Occipital lobe (tissue), 2 donors: Measurements from ENCODE around the gene MSTN. TPM values are rescaled to one million over a fixed set of nuclear protein-coding genes. Genes with fewer than 3 reads are reported as not detected.
"Not testable (repeated sequence)": the region's sequence is repeated elsewhere in the genome, so short reads cannot be mapped to it uniquely, and the experiment has no call there.

Source experiments
- DNase-seq: peaks from one replicate; lab custom pipeline; 2025; lab: John Stamatoyannopoulos, UW
- total RNA-seq: library from RNA; depleted of rRNA; stranded (reverse); fragments of >200 nt; gene quantifications from one replicate; pipeline ENCODE4 v1.2.3, GENCODE V29; 2014

Gene MSTN
- total RNA-seq, 1 donor from 2014 or later, result 0.94 TPM

GRCh38 chr2:190065839-190066238, 3.3 kb upstream of the MSTN start:
- DNase-seq, result no peak

- DNase-seq, result no peak
These were observed 1.1 kb upstream of the MSTN start for GRCh38 chr2:190063624-190064023.

GRCh38 chr2:190062053-190062452, 476 bp downstream of the MSTN start:
- DNase-seq, result no peak

- no peak for DNase-seq
These were observed 1.9 kb downstream of the MSTN start for GRCh38 chr2:190060626-190061025.

GRCh38 chr2:190060019-190060418, 2.5 kb downstream of the MSTN start:
- DNase-seq, result no peak

GRCh38 chr2:190053426-190053825, 9.1 kb downstream of the MSTN start:
- DNase-seq, result no peak

GRCh38 chr2:190052307-190052706, 10.2 kb downstream of the MSTN start:
- no peak for DNase-seq

- DNase-seq, result no peak
These were observed 11.3 kb downstream of the MSTN start for GRCh38 chr2:190051223-190051622.

GRCh38 chr2:190050001-190050400, 12.5 kb downstream of the MSTN start:
- no peak for DNase-seq

- DNase-seq, result no peak
These were observed 17.7 kb downstream of the MSTN start for GRCh38 chr2:190044866-190045265.

GRCh38 chr2:190043441-190043840, 19.1 kb downstream of the MSTN start:
- DNase-seq, result no peak

GRCh38 chr2:190036071-190036470, 26.5 kb downstream of the MSTN start:
- no peak for DNase-seq

- not testable (repeated sequence) for DNase-seq
These were observed 28.1 kb downstream of the MSTN start for GRCh38 chr2:190034417-190034816.

- DNase-seq, result no peak
These were observed 30.4 kb downstream of the MSTN start for GRCh38 chr2:190031969-190032618.

GRCh38 chr2:190023860-190024259, 38.7 kb downstream of the MSTN start:
- DNase-seq, result no peak

GRCh38 chr2:190020720-190021119, 41.8 kb downstream of the MSTN start:
- no peak for DNase-seq

GRCh38 chr2:190017837-190018236, 44.7 kb downstream of the MSTN start:
- DNase-seq, result no peak

GRCh38 chr2:190015969-190016368, 46.6 kb downstream of the MSTN start:
- not testable (repeated sequence) for DNase-seq
